Panc1 (cell line): ENCODE data around the gene EIF2B2. TPM values are rescaled to one million over a fixed set of nuclear protein-coding genes. Genes with fewer than 3 reads are reported as not detected.

ENCODE experiments used
- ATAC-seq: fragments of 200-7000 bp; cut with Tn5 transposase; 2 replicates; pipeline ENCODE4 v1.9.1; 2020; ENCODE audit warnings: mild to moderate bottlenecking, moderate library complexity
- BruUV-seq: library from RNA; stranded (reverse); fragments of 400-500 nt; replicated peaks from 2 replicates; lab custom pipeline; 2021; lab: Mats Ljungman, UMichigan
- CTCF ChIA-PET: fragments of 300-600 bp; sonication (Branson Sonifier 250); formaldehyde crosslinking; loops from one replicate; lab custom pipeline; 2022; ENCODE audit warnings: antibody characterized with exemption; lab: Charles Lee
- POLR2A ChIA-PET: fragments of 300-600 bp; sonication (Branson Sonifier 250); formaldehyde crosslinking; loops from one replicate; lab custom pipeline; 2022; ENCODE audit warnings: antibody characterized with exemption; lab: Charles Lee
- DNase-seq: peaks from one replicate; pipeline ENCODE4 v3.0.0-alpha.2; 2010; ENCODE audit warnings: low read depth, low spot score
- H3K27ac ChIP-seq: 2 replicates; pipeline ENCODE4 v1.5.1; 2011; ENCODE audit warnings: mild to moderate bottlenecking, low read length, inconsistent platforms
- H3K27me3 ChIP-seq: fragments of 200-500 bp; sonication (Bioruptor generic); 2 replicates; pipeline ENCODE4 v1.6.0; 2014; ENCODE audit warnings: low read length, inconsistent platforms; ENCODE audit not compliant: control insufficient read depth, insufficient read depth
- H3K36me3 ChIP-seq: fragments of 200-500 bp; sonication (Bioruptor generic); 2 replicates; pipeline ENCODE4 v1.5.1; 2014; ENCODE audit warnings: inconsistent platforms, mild to moderate bottlenecking, low read length, moderate library complexity; ENCODE audit not compliant: control insufficient read depth, insufficient read depth
- H3K4me1 ChIP-seq: 2 replicates; pipeline ENCODE4 v1.5.1; 2011; ENCODE audit warnings: inconsistent platforms, mild to moderate bottlenecking, low read length, moderate library complexity; ENCODE audit not compliant: control insufficient read depth, insufficient read depth
- H3K4me3 ChIP-seq, 2 experiments: 2 replicates each; pipeline ENCODE4 v1.5.1; 2011 to 2012; ENCODE audit warnings: low read depth in 2 of 2, low read length in 2 of 2, mild to moderate bottlenecking in 2 of 2, inconsistent platforms in 1 of 2, moderate library complexity in 1 of 2
- H3K9me3 ChIP-seq: fragments of 200-500 bp; sonication (Bioruptor generic); 2 replicates; pipeline ENCODE4 v1.5.1; 2014; ENCODE audit warnings: low read depth, mild to moderate bottlenecking, inconsistent platforms, low read length, moderate library complexity; ENCODE audit not compliant: control insufficient read depth, insufficient read depth
- POLR2AphosphoS5 ChIP-seq: IDR thresholded peaks from 2 replicates; pipeline ENCODE4 v1.6.1; 2012; ENCODE audit warnings: mild to moderate bottlenecking, low read depth, low read length, moderate library complexity
- SIN3A ChIP-seq: IDR thresholded peaks from 2 replicates; pipeline ENCODE4 v1.6.1; 2012; ENCODE audit warnings: low read depth, mild to moderate bottlenecking, low read length, moderate library complexity, borderline replicate concordance; ENCODE audit not compliant: insufficient read depth
- TCF7L2 ChIP-seq: IDR thresholded peaks from 2 replicates; pipeline ENCODE4 v1.6.1; 2011; ENCODE audit warnings: mild to moderate bottlenecking, low read depth, low read length, inconsistent platforms
- in situ Hi-C: cut with HindIII; loops from 2 replicates; pipeline ENCODE4 v1.10.0; 2016; ENCODE audit warnings: low sequenced_read_pairs, low pct_unique_long_range_greater_than_20kb
- intact Hi-C: fragments of 100-400 bp; cut with micrococcal nuclease; formaldehyde crosslinking; loops from one replicate; pipeline ENCODE4 v1.10.0; 2022; ENCODE audit not compliant: unreplicated experiment
- total RNA-seq: library from RNA; stranded (reverse); gene quantifications from one replicate; pipeline ENCODE4 v1.2.1, GENCODE V29; 2021; ENCODE audit not compliant: unreplicated experiment
- TF ChIP-seq, protein P1 (sequence below): fragments of 450-650 bp; IDR thresholded peaks from 2 replicates; pipeline ENCODE4 v1.5.1; 2017; ENCODE audit warnings: mild to moderate bottlenecking
- TF ChIP-seq, protein P2 (sequence below), 2 experiments: IDR thresholded peaks; 2 replicates each; pipeline ENCODE4 v1.6.1; 2011 to 2012; ENCODE audit warnings: low read depth in 2 of 2, control low read depth in 1 of 2, low read length in 1 of 2, mild to moderate bottlenecking in 1 of 2, moderate library complexity in 1 of 2; ENCODE audit not compliant: insufficient read depth in 1 of 2

The EIF2B2 gene
- total RNA-seq, 1 experiment from 2014 or later: 37.5 TPM

DNA sequence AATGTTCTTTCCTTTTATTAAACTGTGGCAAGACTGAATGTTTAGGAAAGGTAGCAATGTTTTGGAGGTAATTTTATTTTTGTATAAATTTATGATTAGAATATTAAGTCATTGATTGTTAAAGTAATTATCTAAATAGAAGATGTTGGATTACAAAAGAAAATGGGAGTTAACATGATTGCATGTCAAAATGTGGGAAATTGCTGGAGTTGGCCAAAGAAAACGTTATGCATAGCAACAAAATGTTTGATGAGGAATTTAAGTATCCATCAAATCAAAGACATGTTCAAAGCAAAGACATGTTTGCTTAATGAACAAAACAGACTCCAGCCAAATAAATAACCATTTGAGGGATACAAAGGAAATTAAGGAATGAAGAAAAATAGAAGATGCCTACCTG is 51.7 kb downstream of the EIF2B2 start:
- BruUV-seq: no TSS peak
- CTCF ChIA-PET: no interaction called here
- no peaks in the 10 kb centered on the region for H3K27me3 ChIP-seq
- no peaks in the 10 kb centered on the region for H3K36me3 ChIP-seq
- in situ Hi-C loops (no loop called here), intact Hi-C loops (no loop called here)
- H3K27ac ChIP-seq: no peak overlapping the region
- no peak for TF ChIP-seq TCF7L2
- no peak for TF ChIP-seq SIN3A
- TF ChIP-seq, protein P1, sequence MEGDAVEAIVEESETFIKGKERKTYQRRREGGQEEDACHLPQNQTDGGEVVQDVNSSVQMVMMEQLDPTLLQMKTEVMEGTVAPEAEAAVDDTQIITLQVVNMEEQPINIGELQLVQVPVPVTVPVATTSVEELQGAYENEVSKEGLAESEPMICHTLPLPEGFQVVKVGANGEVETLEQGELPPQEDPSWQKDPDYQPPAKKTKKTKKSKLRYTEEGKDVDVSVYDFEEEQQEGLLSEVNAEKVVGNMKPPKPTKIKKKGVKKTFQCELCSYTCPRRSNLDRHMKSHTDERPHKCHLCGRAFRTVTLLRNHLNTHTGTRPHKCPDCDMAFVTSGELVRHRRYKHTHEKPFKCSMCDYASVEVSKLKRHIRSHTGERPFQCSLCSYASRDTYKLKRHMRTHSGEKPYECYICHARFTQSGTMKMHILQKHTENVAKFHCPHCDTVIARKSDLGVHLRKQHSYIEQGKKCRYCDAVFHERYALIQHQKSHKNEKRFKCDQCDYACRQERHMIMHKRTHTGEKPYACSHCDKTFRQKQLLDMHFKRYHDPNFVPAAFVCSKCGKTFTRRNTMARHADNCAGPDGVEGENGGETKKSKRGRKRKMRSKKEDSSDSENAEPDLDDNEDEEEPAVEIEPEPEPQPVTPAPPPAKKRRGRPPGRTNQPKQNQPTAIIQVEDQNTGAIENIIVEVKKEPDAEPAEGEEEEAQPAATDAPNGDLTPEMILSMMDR: no peak
- TF ChIP-seq, protein P2, sequence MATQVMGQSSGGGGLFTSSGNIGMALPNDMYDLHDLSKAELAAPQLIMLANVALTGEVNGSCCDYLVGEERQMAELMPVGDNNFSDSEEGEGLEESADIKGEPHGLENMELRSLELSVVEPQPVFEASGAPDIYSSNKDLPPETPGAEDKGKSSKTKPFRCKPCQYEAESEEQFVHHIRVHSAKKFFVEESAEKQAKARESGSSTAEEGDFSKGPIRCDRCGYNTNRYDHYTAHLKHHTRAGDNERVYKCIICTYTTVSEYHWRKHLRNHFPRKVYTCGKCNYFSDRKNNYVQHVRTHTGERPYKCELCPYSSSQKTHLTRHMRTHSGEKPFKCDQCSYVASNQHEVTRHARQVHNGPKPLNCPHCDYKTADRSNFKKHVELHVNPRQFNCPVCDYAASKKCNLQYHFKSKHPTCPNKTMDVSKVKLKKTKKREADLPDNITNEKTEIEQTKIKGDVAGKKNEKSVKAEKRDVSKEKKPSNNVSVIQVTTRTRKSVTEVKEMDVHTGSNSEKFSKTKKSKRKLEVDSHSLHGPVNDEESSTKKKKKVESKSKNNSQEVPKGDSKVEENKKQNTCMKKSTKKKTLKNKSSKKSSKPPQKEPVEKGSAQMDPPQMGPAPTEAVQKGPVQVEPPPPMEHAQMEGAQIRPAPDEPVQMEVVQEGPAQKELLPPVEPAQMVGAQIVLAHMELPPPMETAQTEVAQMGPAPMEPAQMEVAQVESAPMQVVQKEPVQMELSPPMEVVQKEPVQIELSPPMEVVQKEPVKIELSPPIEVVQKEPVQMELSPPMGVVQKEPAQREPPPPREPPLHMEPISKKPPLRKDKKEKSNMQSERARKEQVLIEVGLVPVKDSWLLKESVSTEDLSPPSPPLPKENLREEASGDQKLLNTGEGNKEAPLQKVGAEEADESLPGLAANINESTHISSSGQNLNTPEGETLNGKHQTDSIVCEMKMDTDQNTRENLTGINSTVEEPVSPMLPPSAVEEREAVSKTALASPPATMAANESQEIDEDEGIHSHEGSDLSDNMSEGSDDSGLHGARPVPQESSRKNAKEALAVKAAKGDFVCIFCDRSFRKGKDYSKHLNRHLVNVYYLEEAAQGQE (IDR thresholded peaks at IDR 0.05; ENCODE audit: insufficient read depth in 1 of 2, low read depth in 2 of 2, low read length in 1 of 2): no peak
- TF ChIP-seq POLR2AphosphoS5: no peak
- ATAC-seq: no peak
- no peaks in the 10 kb centered on the region for H3K4me1 ChIP-seq
- H3K9me3 ChIP-seq: no peaks in the 10 kb centered on the region
- DNase-seq: no peak
- H3K4me3 ChIP-seq: no peak overlapping the region
- POLR2A ChIA-PET: no interaction called here

DNA sequence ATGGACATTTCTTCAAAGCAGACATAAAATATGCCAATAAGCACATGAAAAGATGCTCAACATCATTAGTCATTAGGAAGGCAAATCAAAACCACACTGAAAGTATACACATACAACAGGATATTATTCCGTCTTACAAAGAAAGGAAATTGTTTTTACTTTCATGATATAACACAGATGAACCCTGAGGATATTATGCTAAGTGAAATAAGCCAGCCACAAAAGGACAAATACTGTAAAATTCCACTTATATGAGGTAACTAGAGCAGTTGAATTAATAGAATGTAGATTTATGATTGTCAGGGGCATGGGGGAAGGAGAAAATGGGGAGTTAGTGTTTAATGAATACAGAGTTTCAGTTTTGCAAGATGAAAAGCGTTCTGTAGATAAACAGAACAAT is 56.9 kb downstream of the EIF2B2 start:
- Histone ChIP-seq H3K27me3 (no peaks in the 10 kb centered on the region), H3K27ac (no peak overlapping the region), H3K4me3 (no peak overlapping the region), H3K4me1 (peaks cover 6% of the 10 kb centered on the region), H3K36me3 (peaks cover 2% of the 10 kb centered on the region), H3K9me3 (no peaks in the 10 kb centered on the region)
- DNase-seq (no peak), ATAC-seq (no peak)
- ChIA-PET POLR2A (no interaction called here), CTCF (interaction anchor here (0.6 kb wide), 1 partner anchor 650 kb away, joined by 6 read pairs; no protein-coding TSS in a partner anchor)
- TF ChIP-seq TCF7L2 (no peak), SIN3A (no peak), POLR2AphosphoS5 (no peak)
- TF ChIP-seq, protein P2 (IDR thresholded peaks at IDR 0.05; ENCODE audit: insufficient read depth in 1 of 2, low read depth in 2 of 2, low read length in 1 of 2): no peak
- TF ChIP-seq, protein P1: no peak
- intact Hi-C loops (no loop called here), in situ Hi-C loops (no loop called here)
- BruUV-seq: no TSS peak
